ENCODE results near the gene WDR27.
A peak's percentile ranks its signal among the peaks of the same experiment; 100 is the strongest.

DNA sequence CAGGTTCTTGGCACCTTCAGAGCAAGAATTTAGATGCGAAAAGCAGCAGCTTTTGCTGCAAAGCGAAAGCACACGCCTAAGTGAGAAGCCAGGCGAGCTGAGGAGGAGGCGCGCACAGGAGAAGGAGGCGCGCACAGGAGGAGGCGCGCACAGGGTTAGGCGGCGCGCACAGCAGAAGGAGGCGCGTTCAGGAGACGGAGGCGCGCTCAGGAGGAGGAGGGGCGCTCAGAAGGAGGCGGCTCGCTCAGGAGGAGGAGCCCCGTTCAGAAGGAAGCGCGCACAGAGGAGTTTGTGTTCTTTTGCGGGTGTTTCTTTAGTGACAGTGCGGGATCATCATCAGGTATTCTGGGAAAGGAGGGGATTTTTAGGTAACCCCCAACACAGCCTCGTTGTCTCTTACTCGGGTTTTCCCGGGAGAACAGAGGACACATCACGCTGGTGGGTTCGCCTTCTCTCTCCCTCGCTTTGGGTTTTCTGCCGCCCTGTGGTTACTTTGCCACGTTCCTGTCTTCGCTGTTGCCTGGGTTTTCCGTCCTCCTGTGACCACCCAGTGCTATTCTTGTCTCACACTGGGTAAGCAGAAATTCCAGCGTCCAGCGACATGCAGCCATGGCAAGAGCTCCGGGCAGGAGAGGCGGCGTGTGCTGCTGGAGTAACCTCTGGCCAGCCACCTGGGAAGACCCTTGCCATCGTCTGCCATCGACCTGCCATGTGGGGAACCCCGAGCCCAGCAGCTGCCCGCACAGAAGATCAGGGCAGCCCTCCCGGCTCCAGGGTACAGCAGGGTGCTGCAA lies 47.0 kb downstream of the WDR27 start:
- TF ChIP-seq POLR2AphosphoS5 (IDR thresholded peaks at IDR 0.05) = peak in 2 of 4 donors; percentile 48 to 69
- TF ChIP-seq, protein P1, sequence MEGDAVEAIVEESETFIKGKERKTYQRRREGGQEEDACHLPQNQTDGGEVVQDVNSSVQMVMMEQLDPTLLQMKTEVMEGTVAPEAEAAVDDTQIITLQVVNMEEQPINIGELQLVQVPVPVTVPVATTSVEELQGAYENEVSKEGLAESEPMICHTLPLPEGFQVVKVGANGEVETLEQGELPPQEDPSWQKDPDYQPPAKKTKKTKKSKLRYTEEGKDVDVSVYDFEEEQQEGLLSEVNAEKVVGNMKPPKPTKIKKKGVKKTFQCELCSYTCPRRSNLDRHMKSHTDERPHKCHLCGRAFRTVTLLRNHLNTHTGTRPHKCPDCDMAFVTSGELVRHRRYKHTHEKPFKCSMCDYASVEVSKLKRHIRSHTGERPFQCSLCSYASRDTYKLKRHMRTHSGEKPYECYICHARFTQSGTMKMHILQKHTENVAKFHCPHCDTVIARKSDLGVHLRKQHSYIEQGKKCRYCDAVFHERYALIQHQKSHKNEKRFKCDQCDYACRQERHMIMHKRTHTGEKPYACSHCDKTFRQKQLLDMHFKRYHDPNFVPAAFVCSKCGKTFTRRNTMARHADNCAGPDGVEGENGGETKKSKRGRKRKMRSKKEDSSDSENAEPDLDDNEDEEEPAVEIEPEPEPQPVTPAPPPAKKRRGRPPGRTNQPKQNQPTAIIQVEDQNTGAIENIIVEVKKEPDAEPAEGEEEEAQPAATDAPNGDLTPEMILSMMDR (IDR thresholded peaks at IDR 0.05) = peak in 1 of 4 experiments; percentile 18
- no peak for TF ChIP-seq EP300 (IDR thresholded peaks at IDR 0.05)
- TF ChIP-seq POLR2A (IDR thresholded peaks at IDR 0.05) = no peak

Measured in sigmoid colon (tissue), 4 donors.